Activated CD4-positive, alpha-beta T cell treated with anti-CD3 and anti-CD28 coated beads for 1 hour (primary cell): ENCODE results near the gene LSM14A.
A peak's percentile ranks its signal among the peaks of the same experiment; 100 is the strongest.
"Not testable (repeated sequence)": the region's sequence is repeated elsewhere in the genome, so short reads cannot be mapped to it uniquely, and the experiment has no call there.

Experiments
- DNase-seq: peaks from one replicate; pipeline ENCODE4 v3.0.0-alpha.2; 2020

The LSM14A gene

GRCh38 chr19:34232566-34233481, 60.5 kb downstream of the LSM14A start:
- DNase-seq = no peak

GRCh38 chr19:34235425-34235940, 63.2 kb downstream of the LSM14A start:
- DNase-seq = no peak

- no peak for DNase-seq
These were observed 64.0 kb downstream of the LSM14A start for GRCh38 chr19:34236035-34236987.

GRCh38 chr19:34237283-34237682, 65.0 kb downstream of the LSM14A start:
- DNase-seq = no peak

GRCh38 chr19:34237939-34238338, 65.6 kb downstream of the LSM14A start:
- no peak for DNase-seq

GRCh38 chr19:34241513-34242337, 69.4 kb downstream of the LSM14A start:
- DNase-seq = no peak

- not testable (repeated sequence) for DNase-seq
These were observed 71.0 kb downstream of the LSM14A start for GRCh38 chr19:34243138-34243875.

- DNase-seq = no peak
These were observed 71.7 kb downstream of the LSM14A start for GRCh38 chr19:34243876-34244578.

- no peak for DNase-seq
These were observed 72.5 kb downstream of the LSM14A start for GRCh38 chr19:34244611-34245299.

GRCh38 chr19:34246340-34246739, 74.0 kb downstream of the LSM14A start:
- no peak for DNase-seq

GRCh38 chr19:34248941-34249340, 76.6 kb downstream of the LSM14A start:
- DNase-seq = no peak

- not testable (repeated sequence) for DNase-seq
These were observed 80.9 kb downstream of the LSM14A start for GRCh38 chr19:34253167-34253566.

- not testable (repeated sequence) for DNase-seq
These were observed 81.4 kb downstream of the LSM14A start for GRCh38 chr19:34253681-34254045.

- peak; percentile 77 for DNase-seq
These were observed 81.9 kb downstream of the LSM14A start, which contains the start of gene GARRE1 for GRCh38 chr19:34254046-34254697. GARRE1 (plus strand) TSS chr19:34254554; CDS start chr19:34300474, 45,920 bp downstream.

- DNase-seq = no peak
These were observed 82.6 kb downstream of the LSM14A start for GRCh38 chr19:34254698-34255432.

- no peak for DNase-seq
These were observed 83.2 kb downstream of the LSM14A start for GRCh38 chr19:34255546-34255945.

- no peak for DNase-seq
These were observed 84.7 kb downstream of the LSM14A start for GRCh38 chr19:34256835-34257558.

- DNase-seq = no peak
These were observed 85.2 kb downstream of the LSM14A start for GRCh38 chr19:34257559-34257924.
